HCEC 1CT (cell line): ENCODE data around the gene IL17RC.

Experiments used
- DNase-seq: peaks from one replicate; pipeline ENCODE4 v3.0.0-alpha.2; 2017

The IL17RC gene

GRCh38 chr3:9947025-9947995 is 30.4 kb downstream of the IL17RC start:
- peak; percentile 72 for DNase-seq

- DNase-seq: no peak
Observed at GRCh38 chr3:9948586-9948985, 31.7 kb downstream of the IL17RC start.

GRCh38 chr3:9949115-9949514 is 32.2 kb downstream of the IL17RC start:
- DNase-seq: no peak

GRCh38 chr3:9949626-9950025 is 32.7 kb downstream of the IL17RC start:
- no peak for DNase-seq

- no peak for DNase-seq
Observed at GRCh38 chr3:9951126-9951525, 34.2 kb downstream of the IL17RC start.

- no peak for DNase-seq
Observed at GRCh38 chr3:9951598-9951961, 34.7 kb downstream of the IL17RC start.

GRCh38 chr3:9951962-9952805 is 35.3 kb downstream of the IL17RC start, which contains the start of gene PRRT3:
TSS of gene PRRT3 (minus strand) at chr3:9952408. CDS start at chr3:9950115, 2,293 bp downstream.
- DNase-seq: no peak

GRCh38 chr3:9955067-9955502 is 38.2 kb downstream of the IL17RC start:
- no peak for DNase-seq

- no peak for DNase-seq
Observed at GRCh38 chr3:9955611-9956352, 38.9 kb downstream of the IL17RC start.

GRCh38 chr3:9957214-9957613 is 40.3 kb downstream of the IL17RC start:
- no peak for DNase-seq

- DNase-seq: no peak
Observed at GRCh38 chr3:9965200-9965875, 48.4 kb downstream of the IL17RC start.

GRCh38 chr3:9966841-9967240 is 49.9 kb downstream of the IL17RC start:
- DNase-seq: no peak

- DNase-seq: no peak
Observed at GRCh38 chr3:9969632-9970019, 52.7 kb downstream of the IL17RC start.

- peak; percentile 84 for DNase-seq
Observed at GRCh38 chr3:9970020-9970652, 53.2 kb downstream of the IL17RC start.

- peak; percentile 98 for DNase-seq
Observed at GRCh38 chr3:9976721-9977709, 60.1 kb downstream of the IL17RC start.

- DNase-seq: no peak
Observed at GRCh38 chr3:9978710-9979305, 61.9 kb downstream of the IL17RC start.

- DNase-seq: no peak
Observed at GRCh38 chr3:9980251-9980650, 63.4 kb downstream of the IL17RC start.
